ENCODE data around the gene COG7. TPM values are rescaled to one million over a fixed set of nuclear protein-coding genes. Genes with fewer than 3 reads are reported as not detected.

The COG7 gene
- total RNA-seq, 1 experiment from 2014 or later = 17.9 TPM

- no peak overlapping the region for H3K4me2 ChIP-seq (ENCODE audit: insufficient read depth, insufficient read length, low read length)
- H3K9me3 ChIP-seq (ENCODE audit: control insufficient read depth, low read depth, low read length) = no peaks in the 10 kb centered on the region
- H3K27me3 ChIP-seq (ENCODE audit: insufficient read depth, low read length) = no peaks in the 10 kb centered on the region
- H3K23me2 ChIP-seq (ENCODE audit: insufficient read length, low read depth, low read length, poor library complexity, severe bottlenecking) = no peaks in the 10 kb centered on the region
- no peak overlapping the region for H2BK15ac ChIP-seq (ENCODE audit: low read depth, low read length)
- no peaks in the 10 kb centered on the region for H3K79me2 ChIP-seq (ENCODE audit: insufficient read depth, low read length)
- no peak overlapping the region for H3K9ac ChIP-seq (ENCODE audit: extremely low read depth, insufficient read length, low read length)
- H3K4me3 Mint-ChIP-seq = no peak overlapping the region
- no peak for TF ChIP-seq CTCF (conservative IDR thresholded peaks at IDR 0.05)
- H3K4me1 ChIP-seq (ENCODE audit: insufficient read depth, low read length) = no peaks in the 10 kb centered on the region; the same call in 1 of the 2 replicates
- H3K27me3 Mint-ChIP-seq (ENCODE audit: low read depth) = no peaks in the 10 kb centered on the region
- no peak overlapping the region for H3K23ac ChIP-seq (ENCODE audit: insufficient read length, low read depth, low read length)
- no peak overlapping the region for H4K8ac ChIP-seq (replicated peaks; ENCODE audit: insufficient read length, low read depth, low read length)
- peaks cover 0 to 5% of the 10 kb centered on the region in 2 experiments; a peak in 2 of 4 replicates for H3K4me1 Mint-ChIP-seq
- no peak overlapping the region for H2AK5ac ChIP-seq (ENCODE audit: insufficient read length, low read length)
- no peak overlapping the region for H3K56ac ChIP-seq (ENCODE audit: insufficient read length, low read depth, low read length)
- no peaks in the 10 kb centered on the region for H4K20me1 ChIP-seq (ENCODE audit: control insufficient read depth, insufficient read depth, insufficient read length)
- H4K5ac ChIP-seq (ENCODE audit: insufficient read length, low read depth, low read length) = no peak overlapping the region
- H2BK5ac ChIP-seq (ENCODE audit: insufficient read length, low read length) = no peak overlapping the region
- H2BK12ac ChIP-seq (ENCODE audit: insufficient read length, low read depth, low read length) = no peak overlapping the region
- no peak overlapping the region for H2AFZ ChIP-seq (ENCODE audit: low read length)
- no peak overlapping the region for H3K27ac ChIP-seq (ENCODE audit: insufficient read length, low read depth, low read length)
- no peaks in the 10 kb centered on the region for H3K79me1 ChIP-seq (ENCODE audit: insufficient read depth, low read depth, low read length, poor library complexity, severe bottlenecking)
- H3K18ac ChIP-seq (ENCODE audit: insufficient read length, low read depth, low read length) = no peak overlapping the region
- no peak overlapping the region for H3T11ph ChIP-seq (ENCODE audit: low read length)
- no peak for DNase-seq
- WGBS (ENCODE audit: extremely low coverage, insufficient read length, low lambda C conversion rate) = no CpG with 5 or more reads among the region's 2 CpGs
- H4K91ac ChIP-seq (ENCODE audit: insufficient read length, low read depth, low read length) = no peak overlapping the region
- H3K14ac ChIP-seq (ENCODE audit: insufficient read depth, low read length) = no peak overlapping the region
- H2BK20ac ChIP-seq (ENCODE audit: low read depth, low read length, poor library complexity, severe bottlenecking) = no peak overlapping the region
- H3K27ac Mint-ChIP-seq = no peak overlapping the region
- no peak overlapping the region for H2BK120ac ChIP-seq (ENCODE audit: low read depth, low read length, poor library complexity, severe bottlenecking)
- peaks cover 13 to 48% (median 45%) of the 10 kb centered on the region in 3 experiments; a peak in 6 of 7 replicates for H3K36me3 Mint-ChIP-seq (ENCODE audit: insufficient read depth in 1 of 3, low read depth in 3 of 3)
- H3K9me3 Mint-ChIP-seq = no peaks in the 10 kb centered on the region
- no peak overlapping the region for H3K4ac ChIP-seq (ENCODE audit: low read depth, low read length)
Measured at GRCh38 chr16:23428351-23428750, 24.6 kb downstream of the COG7 start.

All from H9 (cell line).